Endothelial cell (in vitro differentiated cells): ENCODE results near the gene SRSF12. TPM values are rescaled to one million over a fixed set of nuclear protein-coding genes. Genes with fewer than 3 reads are reported as not detected.

Experiments
- DNase-seq: peaks from one replicate; pipeline ENCODE4 v3.0.0; 2021; ENCODE audit warnings: low spot score
- H3K27ac Mint-ChIP-seq: one replicate; pipeline ENCODE4 v1.8.0; 2021; ENCODE audit warnings: mixed read lengths, inconsistent platforms; ENCODE audit not compliant: unreplicated experiment
- H3K27me3 Mint-ChIP-seq: one replicate; pipeline ENCODE4 v1.8.0; 2021; ENCODE audit warnings: mild to moderate bottlenecking, moderate library complexity, mixed read lengths, inconsistent platforms; ENCODE audit not compliant: unreplicated experiment
- H3K36me3 Mint-ChIP-seq: one replicate; pipeline ENCODE4 v1.8.0; 2021; ENCODE audit warnings: mild to moderate bottlenecking, low read depth, mixed read lengths, inconsistent platforms; ENCODE audit not compliant: unreplicated experiment
- H3K4me1 Mint-ChIP-seq: one replicate; pipeline ENCODE4 v1.8.0; 2021; ENCODE audit warnings: mild to moderate bottlenecking, mixed read lengths, inconsistent platforms; ENCODE audit not compliant: unreplicated experiment
- H3K4me3 Mint-ChIP-seq: one replicate; pipeline ENCODE4 v1.8.0; 2021; ENCODE audit warnings: mild to moderate bottlenecking, mixed read lengths, inconsistent platforms; ENCODE audit not compliant: unreplicated experiment
- H3K9me3 Mint-ChIP-seq: one replicate; pipeline ENCODE4 v1.8.0; 2021; ENCODE audit warnings: mixed read lengths, inconsistent platforms; ENCODE audit not compliant: unreplicated experiment
- total RNA-seq: library from RNA; stranded (reverse); fragmentation: NEBNext Ultra II Directional; extraction: Animal tissue kit (Norgen Biotek cat#: 25700); gene quantifications from one replicate; pipeline ENCODE4 v1.2.1, GENCODE V29; 2021; ENCODE audit not compliant: unreplicated experiment
- TF ChIP-seq, protein P1 (sequence below): fragments of 200-600 bp; sonication (generic); IDR thresholded peaks from one replicate; pipeline ENCODE4 v1.5.0; 2021; ENCODE audit warnings: antibody characterized with exemption; ENCODE audit not compliant: unreplicated experiment

The SRSF12 gene
- total RNA-seq, 1 donor from 2014 or later = 3.9 TPM

GRCh38 chr6:89050155-89050554, 67.7 kb downstream of the SRSF12 start:
- no peak overlapping the region for H3K27ac Mint-ChIP-seq
- H3K4me3 Mint-ChIP-seq = no peak overlapping the region
- no peaks in the 10 kb centered on the region for H3K36me3 Mint-ChIP-seq
- no peak for DNase-seq
- H3K9me3 Mint-ChIP-seq = no peaks in the 10 kb centered on the region
- H3K27me3 Mint-ChIP-seq = no peaks in the 10 kb centered on the region
- TF ChIP-seq, protein P1, sequence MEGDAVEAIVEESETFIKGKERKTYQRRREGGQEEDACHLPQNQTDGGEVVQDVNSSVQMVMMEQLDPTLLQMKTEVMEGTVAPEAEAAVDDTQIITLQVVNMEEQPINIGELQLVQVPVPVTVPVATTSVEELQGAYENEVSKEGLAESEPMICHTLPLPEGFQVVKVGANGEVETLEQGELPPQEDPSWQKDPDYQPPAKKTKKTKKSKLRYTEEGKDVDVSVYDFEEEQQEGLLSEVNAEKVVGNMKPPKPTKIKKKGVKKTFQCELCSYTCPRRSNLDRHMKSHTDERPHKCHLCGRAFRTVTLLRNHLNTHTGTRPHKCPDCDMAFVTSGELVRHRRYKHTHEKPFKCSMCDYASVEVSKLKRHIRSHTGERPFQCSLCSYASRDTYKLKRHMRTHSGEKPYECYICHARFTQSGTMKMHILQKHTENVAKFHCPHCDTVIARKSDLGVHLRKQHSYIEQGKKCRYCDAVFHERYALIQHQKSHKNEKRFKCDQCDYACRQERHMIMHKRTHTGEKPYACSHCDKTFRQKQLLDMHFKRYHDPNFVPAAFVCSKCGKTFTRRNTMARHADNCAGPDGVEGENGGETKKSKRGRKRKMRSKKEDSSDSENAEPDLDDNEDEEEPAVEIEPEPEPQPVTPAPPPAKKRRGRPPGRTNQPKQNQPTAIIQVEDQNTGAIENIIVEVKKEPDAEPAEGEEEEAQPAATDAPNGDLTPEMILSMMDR = no peak
- H3K4me1 Mint-ChIP-seq = peaks cover 22% of the 10 kb centered on the region

GRCh38 chr6:89048985-89049384, 68.9 kb downstream of the SRSF12 start:
- Mint-ChIP-seq H3K36me3 (no peaks in the 10 kb centered on the region), H3K4me1 (peaks cover 30% of the 10 kb centered on the region), H3K9me3 (no peaks in the 10 kb centered on the region), H3K27ac (no peak overlapping the region), H3K27me3 (no peaks in the 10 kb centered on the region), H3K4me3 (no peak overlapping the region)
- TF ChIP-seq, protein P1 = no peak
- DNase-seq = no peak

GRCh38 chr6:89048288-89048923, 69.5 kb downstream of the SRSF12 start:
- Mint-ChIP-seq H3K4me1 (peaks cover 30% of the 10 kb centered on the region), H3K27me3 (no peaks in the 10 kb centered on the region), H3K27ac (no peak overlapping the region), H3K9me3 (no peaks in the 10 kb centered on the region), H3K36me3 (no peaks in the 10 kb centered on the region), H3K4me3 (no peak overlapping the region)
- DNase-seq = no peak
- TF ChIP-seq, protein P1 = no peak

DNA sequence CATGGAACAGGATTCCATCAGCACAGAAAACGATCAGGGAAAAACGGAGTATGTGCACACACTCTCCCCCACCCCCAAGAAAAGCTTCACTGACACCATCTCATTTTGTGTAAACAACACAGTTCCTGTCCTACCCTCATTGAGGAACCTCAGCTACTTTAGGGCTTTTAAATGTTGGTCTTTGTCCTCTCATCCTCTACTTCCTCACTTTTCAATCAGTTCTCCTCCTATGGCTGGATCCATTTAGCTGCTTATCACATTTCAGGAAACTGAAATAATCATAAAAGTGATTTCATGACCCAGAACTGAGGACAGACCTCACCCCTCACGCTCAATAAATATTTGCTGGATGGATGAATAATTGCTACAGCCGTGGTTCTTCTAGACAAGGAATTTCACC, 70.4 kb downstream of the SRSF12 start:
- Mint-ChIP-seq H3K4me1 (peaks cover 33% of the 10 kb centered on the region), H3K36me3 (no peaks in the 10 kb centered on the region), H3K9me3 (no peaks in the 10 kb centered on the region), H3K27ac (no peak overlapping the region), H3K27me3 (no peaks in the 10 kb centered on the region), H3K4me3 (no peak overlapping the region)
- TF ChIP-seq, protein P1 = no peak
- no peak for DNase-seq

Other genes with a start within 250 kb of the SRSF12 start
- 14.6 TPM for gene RNGTT, start 154.5 kb downstream of the SRSF12 start, total RNA-seq
- gene PNRC1, start 37.3 kb downstream of the SRSF12 start, total RNA-seq = 135 TPM
- 1.3 TPM for gene PM20D2, start 28.0 kb upstream of the SRSF12 start, total RNA-seq
- gene GABRR1, start 99.3 kb upstream of the SRSF12 start, total RNA-seq = not detected
- gene GABRR2, start 197.2 kb upstream of the SRSF12 start, total RNA-seq = 0.36 TPM
- gene UBE2J1, start 234.7 kb upstream of the SRSF12 start, total RNA-seq = 43.7 TPM